ENCODE results near the gene RECK.
"Not testable (repeated sequence)": the region's sequence is repeated elsewhere in the genome, so short reads cannot be mapped to it uniquely, and the experiment has no call there.

The RECK gene

DNA sequence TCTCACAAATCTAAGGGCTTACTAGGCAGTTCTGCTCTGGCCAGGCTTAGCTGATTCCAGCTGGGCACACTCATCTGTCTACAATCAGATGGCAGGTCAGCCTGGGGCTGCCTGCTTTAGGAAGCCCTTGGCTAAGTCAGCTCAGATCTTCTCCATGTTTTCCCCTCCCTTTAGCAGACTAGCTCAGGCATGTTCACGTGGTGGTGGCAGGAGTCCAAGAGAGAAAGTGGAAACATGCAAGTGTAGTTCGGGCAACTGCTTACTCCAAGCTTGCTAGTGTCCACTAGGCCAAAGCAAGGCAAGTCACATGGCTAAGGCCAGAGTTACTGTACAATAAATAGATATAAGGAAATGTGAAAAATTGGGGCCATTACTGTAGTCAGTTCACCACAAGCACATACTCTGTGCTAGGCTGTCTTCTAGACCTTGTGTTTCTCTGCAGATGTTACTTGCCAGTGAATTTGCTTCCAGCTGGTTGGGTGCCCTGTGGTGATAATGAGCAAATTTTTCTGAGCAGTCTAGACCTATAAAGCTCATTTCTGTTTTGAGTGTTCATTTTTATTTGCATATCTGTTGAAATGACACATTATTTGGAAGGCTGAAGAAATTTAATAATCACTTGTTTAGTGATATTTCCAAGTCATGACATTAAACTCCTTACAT is 38.3 kb downstream of the RECK start:
- no peak for DNase-seq

DNA sequence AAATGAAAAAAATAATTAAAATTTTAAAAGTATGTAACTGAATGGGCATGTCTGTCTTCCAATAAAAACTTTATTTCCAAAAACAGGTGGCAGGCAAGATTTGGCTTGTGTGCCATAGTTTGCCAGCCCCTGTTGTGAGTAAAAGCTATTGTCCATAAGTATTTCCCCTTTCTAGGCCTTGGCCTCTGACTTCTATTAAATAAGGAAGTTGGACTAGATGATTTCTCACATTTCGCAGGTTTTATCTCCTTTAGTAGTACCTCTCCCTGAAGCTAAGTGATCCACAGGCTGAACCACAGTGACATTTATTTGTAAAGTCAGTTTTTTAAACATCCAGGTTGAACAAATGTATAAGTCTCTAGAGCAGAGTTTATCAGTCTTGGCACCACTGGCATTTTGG is 41.3 kb downstream of the RECK start:
- DNase-seq = no peak

DNA sequence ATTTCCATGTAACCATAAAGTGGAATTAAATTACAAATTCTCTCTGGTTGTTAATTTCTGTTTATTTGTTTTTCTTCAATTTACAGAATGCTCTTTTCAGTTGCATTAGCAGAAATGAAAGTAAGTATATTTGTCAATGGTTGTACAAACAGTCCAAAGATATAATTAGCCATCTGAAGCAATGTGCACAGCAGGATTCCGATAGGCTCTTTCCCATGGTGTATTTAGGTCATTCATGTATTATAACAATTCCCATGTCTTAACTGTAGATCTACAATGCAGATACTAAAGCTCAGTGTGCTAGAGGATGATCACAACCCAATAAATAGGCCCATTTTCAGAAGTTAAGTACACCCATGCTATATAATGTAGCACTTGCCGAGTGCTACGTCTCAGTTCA is 43.8 kb downstream of the RECK start:
- no peak for DNase-seq

DNA sequence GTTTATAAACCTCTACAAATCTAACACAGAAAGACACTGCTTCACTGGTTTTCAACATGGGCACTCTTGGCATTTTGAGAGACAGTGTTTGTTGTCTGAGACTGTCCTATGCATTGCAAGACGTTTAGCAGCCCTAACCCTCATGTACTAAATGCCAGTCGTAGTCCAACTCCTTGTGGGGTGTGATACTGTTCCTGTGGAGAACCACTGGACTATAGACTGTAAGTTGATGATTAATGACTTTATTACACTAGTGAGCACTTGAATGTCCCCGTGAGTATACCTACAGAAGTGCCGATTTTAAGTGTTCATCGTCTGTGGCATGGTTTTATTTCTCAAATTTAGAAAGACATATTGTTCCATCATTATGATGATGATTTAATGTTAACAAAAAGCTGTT is 46.2 kb downstream of the RECK start:
- no peak for DNase-seq

DNA sequence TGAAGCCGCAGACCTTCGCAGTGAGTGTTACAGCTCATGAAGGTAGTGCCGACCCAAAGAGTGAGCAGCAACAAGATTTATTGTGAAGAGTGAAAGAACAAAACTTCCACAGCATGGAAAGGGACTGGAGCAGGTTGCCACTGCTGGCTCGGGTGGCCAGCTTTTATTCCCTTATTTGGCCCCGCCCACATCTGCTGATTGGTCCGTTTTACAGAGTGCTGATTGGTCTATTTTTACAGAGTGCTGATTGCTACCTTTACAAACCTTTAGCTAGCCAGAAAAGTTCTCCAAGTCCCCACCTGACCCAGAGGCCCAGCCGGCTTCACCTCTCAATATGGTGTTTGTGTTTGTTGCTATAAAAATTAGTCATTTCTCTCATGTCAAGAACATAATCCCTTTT is 49.7 kb downstream of the RECK start:
- no peak for DNase-seq

DNA sequence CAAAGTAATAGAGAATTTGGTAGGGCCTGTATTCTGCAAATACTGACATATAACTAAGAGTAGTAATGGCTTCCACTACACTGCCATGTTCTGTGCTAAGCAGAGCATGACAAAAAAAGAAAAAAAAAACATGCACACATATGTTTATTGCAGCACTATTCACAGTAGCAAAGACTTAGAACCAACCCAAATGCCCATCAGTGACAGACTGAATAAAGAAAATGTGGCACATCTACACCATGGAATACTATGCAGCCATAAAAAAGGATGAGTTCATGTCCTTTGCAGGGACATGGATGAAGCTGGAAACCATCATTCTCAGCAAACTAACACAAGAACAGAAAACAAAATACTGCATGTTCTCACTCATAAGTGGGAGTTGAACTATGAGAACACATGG is 50.3 kb downstream of the RECK start:
- not testable (repeated sequence) for DNase-seq

DNA sequence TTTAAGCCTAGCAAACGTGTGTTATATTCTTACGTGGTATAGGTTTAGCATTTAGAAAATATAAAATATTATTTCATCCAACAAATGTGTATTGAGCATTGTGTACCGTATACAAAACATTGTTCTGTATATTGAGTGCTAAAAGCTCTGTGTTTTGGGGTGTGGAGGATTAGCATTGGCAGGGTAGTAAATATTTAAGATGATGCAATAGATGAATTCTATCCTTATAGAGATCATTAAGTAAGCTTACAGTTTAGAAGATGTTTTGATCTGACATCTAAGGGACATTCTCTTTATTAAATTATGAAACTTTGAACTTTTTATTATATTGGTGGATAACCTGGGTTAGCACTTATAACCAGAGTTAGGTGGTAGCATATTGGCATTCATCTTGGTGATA is 51.3 kb downstream of the RECK start:
- no peak for DNase-seq

DNA sequence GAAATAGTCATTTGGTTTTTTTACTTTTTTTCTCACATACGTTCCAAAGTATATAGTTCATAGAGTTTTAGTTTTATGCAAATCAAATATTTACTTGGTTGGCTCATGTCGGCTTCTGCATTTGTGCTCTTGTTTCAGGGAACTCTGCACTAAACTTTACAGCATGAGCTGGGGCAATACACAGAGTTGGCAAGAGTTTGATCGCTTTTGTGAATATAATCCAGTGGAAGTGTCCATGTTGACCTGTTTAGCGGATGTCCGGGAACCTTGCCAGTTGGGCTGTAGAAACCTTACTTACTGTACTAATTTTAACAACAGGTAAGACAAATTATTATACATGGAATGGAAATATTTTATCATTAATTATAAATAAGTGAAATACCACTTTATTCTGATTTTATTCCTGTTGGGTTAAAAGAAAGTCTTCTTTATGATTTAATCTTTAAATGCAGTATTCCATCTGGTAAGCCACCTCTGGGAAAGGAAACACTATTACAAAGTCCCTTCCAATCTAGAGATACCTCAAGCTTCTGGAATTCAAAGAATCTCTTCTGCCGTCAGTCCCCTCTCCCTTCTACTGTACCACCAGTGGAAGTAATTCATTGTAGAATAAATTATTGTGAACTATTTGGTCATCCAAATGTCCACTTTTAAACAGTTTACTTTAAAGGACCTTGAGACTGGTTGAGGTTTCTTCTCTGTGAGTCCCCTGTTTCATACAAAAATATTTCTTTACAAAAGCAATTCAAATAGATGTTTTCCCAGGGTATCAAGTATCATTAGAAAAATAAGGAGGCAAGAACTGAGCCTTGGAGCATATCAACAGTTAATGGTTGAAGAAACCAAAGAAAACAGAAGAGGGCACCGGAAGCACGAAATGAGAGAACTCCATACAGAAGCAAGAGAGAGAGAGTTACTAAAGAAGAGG is 54.6 kb downstream of the RECK start:
- no peak for DNase-seq

DNA sequence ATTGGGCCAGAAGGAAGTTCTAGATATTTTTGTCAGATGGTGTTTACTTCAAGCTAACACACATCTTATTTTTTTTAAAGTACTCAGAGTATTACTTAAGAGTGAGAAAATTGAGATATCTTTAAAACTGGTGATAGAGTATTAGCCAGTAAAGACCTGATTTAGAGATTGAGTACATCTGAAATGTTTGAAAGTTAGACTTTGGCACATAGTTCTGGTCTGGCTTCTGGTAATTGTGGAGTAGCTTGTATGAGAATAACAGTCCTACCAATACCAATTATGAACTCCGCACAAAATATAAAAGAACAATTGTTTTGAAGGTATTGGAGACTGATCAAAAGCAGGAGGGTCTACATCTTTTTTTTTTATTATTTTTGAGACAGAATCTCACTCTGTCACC is 55.3 kb downstream of the RECK start:
- DNase-seq = no peak

DNA sequence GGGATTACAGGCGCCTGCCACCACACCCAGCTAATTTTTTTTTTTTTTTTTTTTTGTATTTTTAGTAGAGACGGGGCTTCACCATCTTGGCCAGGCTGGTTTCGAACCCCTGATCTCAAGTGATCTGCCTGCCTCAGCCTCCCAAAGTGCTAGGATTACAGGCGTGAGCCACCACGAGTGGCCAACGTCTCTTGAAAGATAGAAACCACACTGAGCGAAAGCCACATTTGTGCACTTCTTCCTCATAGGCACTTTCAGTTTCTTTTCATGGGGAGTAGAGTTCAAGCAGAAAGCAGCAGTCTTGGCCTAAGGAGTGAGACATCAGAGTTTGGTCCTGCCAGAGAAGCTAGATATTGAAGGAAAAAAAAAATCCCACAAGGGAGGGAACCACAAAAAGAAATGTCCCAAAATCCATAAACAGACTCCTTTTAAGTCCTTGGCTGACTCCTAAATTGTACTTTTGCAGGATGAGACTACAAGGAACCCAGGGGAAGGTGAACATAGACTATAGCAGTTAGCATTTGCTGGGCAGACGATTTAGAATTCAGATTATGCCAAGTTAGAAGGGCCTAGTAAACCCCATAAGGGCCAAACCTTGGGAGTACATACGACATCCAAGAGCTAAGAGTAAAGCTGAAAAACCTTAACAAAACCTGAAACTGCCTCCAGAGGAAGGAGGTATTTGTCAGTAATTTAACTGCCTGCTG is 55.9 kb downstream of the RECK start:
- DNase-seq = peak; percentile 22

DNA sequence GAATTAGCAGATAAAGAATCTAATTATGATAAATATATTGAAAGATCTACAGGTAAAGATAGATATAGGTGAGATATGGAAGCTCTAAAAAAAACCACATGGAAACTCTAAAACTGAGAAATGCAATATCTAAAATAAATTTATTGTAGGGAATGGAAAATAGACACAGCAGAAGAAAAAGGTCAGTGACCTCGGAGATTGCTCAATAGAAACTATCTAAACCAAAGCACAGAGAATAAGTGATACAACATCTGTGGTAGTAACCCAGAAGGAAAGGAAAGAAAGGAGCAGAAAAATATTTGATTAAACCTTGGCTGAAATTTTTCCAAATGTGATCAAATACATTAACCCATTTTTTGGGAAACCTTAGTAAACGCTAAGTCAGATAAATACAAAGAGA is 56.7 kb downstream of the RECK start:
- DNase-seq = no peak

DNA sequence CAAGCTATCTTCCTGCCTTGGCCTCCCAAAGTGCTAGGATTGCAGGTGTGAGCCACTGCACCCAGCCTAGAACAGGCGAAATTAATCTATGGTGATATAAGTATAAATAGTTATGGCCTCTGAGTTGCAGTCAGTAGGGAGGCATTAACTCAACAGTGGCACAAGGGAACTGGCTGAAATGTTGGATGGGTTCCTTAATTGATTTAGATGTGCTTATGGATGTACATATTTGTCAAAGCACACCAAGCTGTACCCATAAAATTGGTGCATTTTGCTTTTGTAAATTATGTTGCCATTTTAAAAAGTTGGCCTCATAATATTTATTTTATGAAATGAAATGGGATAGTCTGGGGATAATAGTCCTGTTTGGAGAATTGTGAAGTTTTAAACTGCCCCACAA is 63.0 kb downstream of the RECK start:
- DNase-seq = no peak

DNA sequence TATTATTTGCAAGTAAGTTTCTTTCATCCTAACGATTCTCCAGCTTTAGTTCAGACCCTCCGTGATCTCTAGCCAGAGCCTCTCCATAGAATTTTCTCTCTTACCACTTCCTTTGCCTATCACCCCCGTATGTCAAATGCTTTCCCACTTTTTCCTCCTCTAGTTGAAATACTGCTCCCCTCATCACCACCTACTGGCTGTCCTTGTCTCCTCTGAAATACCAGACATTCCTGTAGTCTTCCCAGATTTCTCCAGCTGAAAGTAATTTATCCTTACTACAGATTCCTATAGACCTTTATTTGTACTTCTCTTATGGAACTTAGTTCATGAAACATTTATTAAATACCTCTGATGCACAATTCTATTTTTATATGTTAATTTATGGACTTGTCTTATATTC is 63.8 kb downstream of the RECK start:
- no peak for DNase-seq

DNA sequence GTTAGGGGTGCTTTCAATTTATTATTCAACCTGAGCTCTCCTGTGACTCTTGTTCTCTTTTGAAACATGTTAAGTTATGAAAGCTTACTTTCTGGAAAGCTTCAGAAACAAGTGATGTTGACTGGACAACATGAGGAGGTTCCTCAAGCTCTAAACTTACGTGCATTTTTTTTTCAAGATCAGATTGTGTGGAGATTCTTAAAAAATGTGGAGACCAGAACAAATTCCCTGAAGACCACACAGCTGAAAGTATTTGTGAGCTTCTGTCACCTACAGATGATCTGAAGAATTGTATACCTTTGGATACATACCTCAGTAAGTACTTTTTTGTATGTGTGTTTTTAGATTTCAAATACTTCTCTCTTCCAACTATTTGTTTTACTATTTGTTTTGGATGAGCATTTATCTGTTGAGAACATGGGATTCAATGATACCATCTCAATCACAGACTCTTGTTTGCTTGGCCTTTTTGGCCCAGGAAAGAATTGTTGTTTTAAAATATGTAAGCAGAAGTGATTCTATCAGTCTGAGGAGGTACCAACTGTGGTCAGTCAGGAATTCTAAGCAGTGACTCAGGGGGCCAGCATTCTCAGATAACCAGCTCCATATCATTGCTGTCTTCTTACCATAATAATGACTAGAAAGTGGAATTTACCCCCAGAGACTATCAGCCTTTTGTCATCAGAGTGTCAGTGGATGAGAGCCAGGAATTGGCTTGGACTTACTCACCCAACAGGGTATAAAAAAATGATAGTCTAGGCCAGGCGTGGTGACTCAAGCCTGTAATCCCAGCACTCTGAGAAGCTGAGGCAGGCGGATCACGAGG is 65.4 kb downstream of the RECK start:
- no peak for DNase-seq

DNA sequence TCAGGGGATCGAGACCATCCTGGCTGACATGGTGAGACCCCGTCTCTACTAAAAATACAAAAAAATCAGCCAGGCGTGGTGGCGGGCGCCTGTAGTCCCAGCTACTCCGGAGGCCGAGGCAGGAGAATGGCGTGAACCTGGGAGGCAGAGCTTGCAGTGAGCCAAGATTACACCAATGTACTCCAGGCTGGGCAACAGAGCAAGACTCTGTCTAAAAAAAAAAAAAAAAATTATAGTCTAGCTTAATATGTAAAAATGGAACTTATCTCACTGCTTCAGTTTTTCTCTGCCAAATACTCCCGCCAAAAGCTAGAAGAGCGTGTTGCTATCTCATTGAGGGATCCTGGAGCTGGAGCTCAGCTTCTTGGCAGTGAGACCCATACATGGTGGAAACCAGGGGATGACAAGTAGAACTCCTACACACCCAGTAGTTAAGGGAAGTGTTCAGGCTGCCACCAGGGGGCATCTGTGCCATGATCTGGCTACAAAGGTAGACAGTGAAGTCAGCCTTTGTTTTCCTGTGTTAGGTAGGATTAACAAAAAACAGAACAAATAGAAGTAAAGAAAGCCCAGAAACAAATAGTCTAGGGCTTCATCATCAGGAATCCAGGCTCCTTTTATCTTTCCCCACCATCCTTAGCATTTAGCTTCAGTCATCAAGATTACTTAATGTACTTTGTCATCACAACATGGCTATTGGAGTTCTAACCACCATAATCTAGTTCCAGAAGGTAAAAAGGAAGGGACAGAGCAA is 66.2 kb downstream of the RECK start:
- DNase-seq = peak; percentile 86

DNA sequence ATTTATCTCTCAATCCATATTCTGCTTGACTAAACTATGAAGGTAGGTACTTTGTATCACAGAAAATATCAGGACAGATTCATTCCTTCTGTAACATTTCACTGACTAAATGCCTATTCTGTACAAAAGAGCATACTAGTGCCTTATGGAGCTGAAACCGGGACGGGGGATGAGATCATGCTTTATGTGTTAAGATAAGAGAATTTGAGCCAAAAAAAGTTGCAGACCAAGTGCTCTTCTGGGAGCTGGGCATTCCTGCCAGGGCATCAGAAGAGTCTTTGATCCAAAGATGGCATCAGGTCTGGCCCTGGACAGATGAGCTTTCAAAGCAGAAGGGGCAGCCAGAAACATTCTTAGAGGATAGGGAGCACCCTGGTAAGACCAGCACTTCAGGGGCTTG is 72.4 kb downstream of the RECK start:
- no peak for DNase-seq

DNA sequence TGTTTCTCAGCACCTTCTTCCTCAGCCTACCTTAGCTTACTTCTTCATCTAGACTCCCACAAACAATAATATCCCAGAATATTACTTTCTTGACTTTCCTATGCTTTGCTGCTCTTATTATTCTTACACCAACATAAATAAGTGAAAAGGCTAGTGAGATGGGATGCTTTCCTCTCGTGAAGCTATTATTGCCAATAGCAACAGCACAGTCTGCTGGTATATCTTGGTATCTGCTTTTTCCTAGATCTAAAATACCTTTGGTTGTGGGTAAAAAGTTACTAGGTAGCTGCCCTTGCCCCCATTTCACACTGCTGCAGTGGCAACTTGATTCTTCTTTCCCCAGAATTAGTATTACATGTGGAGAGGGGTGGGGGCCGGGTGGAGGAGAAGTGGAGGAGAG is 73.7 kb downstream of the RECK start:
- no peak for DNase-seq

DNA sequence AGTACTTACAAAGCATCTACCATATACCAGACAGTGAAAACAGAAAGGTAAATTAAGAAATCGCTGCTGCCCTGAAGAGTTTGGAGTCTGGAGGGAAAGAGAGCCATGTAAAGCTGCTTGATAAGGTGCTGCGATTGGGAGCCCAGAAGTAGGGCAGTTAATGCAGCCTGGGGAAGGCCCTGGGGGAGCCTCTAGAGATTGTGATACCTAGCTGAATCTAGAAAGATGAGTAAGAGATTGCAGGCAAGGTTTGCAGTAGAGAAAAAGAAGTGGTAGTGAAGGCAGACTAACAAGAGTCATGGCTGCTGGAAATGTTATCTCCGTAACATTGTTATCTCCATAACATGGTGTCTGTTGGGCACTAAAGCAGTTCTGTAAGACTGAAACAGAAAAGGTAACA is 75.8 kb downstream of the RECK start:
- no peak for DNase-seq

DNA sequence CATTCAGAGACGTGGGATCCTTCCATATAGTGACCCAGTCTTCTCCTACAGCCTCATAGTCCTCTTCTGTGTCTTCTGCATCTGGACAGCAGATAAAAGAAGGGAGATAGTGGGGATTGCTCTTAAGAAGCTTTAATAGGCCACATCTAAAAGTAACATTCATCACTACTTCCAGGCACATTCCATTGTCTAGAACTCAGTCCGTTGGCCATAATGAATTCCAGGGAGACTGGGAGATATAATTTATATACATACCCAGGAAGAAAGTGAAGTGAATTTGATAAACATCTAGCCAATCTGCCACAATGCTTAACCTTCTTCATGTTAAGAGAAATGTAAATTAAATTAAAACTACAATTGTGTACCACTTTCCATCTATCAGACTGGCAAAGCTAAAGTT is 77.3 kb downstream of the RECK start:
- DNase-seq = no peak

DNA sequence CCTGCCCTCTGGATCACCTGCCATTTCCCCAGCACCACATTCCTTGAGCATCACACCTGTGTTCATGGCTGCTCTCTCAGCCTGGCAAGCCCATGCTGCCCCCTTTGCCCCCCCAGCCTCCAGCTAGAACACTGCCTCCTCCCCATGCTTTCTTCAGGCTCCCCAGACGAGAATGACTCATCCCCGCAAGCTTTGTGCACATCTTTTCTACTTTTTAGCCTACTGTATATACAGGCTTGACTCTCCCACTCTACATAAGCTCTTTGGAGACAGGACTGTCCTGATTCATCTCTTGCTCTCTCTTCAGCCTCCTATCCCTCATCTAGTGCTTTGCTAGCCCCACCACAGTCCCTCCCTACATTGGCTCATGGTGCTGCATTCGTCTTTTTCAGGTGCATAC is 79.9 kb downstream of the RECK start:
- DNase-seq = no peak

DNA sequence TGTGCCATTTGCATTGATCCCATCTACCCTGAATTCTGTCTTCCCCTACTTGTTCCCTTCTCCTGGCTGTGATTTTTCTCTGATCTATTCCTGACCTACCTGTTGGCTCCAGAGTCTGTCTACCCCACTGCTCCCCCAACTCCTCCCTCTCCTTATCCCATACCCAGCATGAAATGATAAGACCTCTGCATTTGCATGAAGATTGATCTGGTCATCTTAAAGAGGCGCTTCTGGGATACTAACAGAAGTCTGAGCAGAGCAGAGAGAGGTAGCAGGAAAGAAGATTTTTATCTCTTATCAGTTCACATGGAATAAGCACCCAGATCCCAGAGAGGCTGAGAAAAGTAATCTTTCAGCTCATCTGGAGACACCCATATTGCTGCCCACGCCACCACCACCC is 81.5 kb downstream of the RECK start:
- no peak for DNase-seq

DNA sequence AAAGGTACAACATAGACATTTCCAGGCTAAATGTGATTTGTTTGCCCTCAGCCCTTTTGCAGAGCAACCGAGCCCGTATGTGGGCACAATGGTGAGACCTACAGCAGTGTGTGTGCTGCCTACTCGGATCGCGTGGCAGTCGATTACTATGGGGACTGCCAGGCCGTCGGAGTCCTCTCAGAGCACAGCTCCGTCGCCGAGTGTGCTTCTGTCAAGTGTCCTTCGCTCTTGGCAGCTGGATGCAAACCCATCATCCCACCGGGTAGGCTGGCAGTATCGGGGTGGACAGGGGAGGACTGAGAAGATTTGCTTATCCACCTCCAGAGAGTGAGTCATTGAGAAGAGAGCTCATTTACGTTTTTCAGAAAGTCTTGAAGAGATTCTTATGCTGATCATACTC is 82.0 kb downstream of the RECK start:
- DNase-seq = no peak
